K562 (cell line): ENCODE measurements around the gene DAGLA. TPM values are rescaled to one million over a fixed set of nuclear protein-coding genes. Genes with fewer than 3 reads are reported as not detected.

Experiments
- ATF1 ChIP-seq, 2 experiments: fragments of 450-650 bp in 1 of 2; IDR thresholded peaks; 2 replicates each; pipeline ENCODE4 v1.6.1; 2016; ENCODE audit warnings: missing compliant biosample characterization in 1 of 2, missing genetic modification characterization in 1 of 2
- BRD4 ChIP-seq: fragments of 200-600 bp; sonication (generic); IDR thresholded peaks from 2 replicates; pipeline ENCODE4 v1.6.1; 2017; ENCODE audit warnings: inconsistent platforms
- E2F1 ChIP-seq: sonication (generic); formaldehyde crosslinking; IDR thresholded peaks from 2 replicates; pipeline ENCODE4 v1.8.1; 2023; ENCODE audit warnings: mild to moderate bottlenecking, missing genetic modification reagents, moderate library complexity
- EP400 ChIP-seq: fragments of 450-650 bp; IDR thresholded peaks from 2 replicates; pipeline ENCODE4 v1.6.1; 2017; ENCODE audit warnings: antibody characterized with exemption, mild to moderate bottlenecking, moderate library complexity
- FOXA3 ChIP-seq, 2 experiments: fragments of 450-650 bp in 1 of 2; sonication (generic) in 1 of 2; formaldehyde crosslinking; IDR thresholded peaks in 1 of 2; conservative IDR thresholded peaks in 1 of 2; 2 replicates each; pipeline versions ENCODE4 v1.4.0 to v1.8.0; 2020 to 2022; ENCODE audit warnings: mild to moderate bottlenecking in 2 of 2, missing genetic modification reagents in 1 of 2
- RBM14 ChIP-seq: fragments of 200-400 bp; formaldehyde crosslinking; IDR thresholded peaks from 2 replicates; pipeline ENCODE4 v1.6.1; 2018; ENCODE audit warnings: low read depth, mild to moderate bottlenecking, low read length, moderate library complexity, borderline replicate concordance; ENCODE audit not compliant: insufficient read depth
- SIN3B ChIP-seq: fragments of 450-650 bp; IDR thresholded peaks from 2 replicates; pipeline ENCODE4 v1.6.1; 2017; ENCODE audit warnings: low read depth, mild to moderate bottlenecking, moderate library complexity
- TSHZ1 ChIP-seq: fragments of 250-450 bp; sonication (Bioruptor Pico); IDR thresholded peaks from 2 replicates; pipeline ENCODE4 v1.4.0; 2020; ENCODE audit warnings: mild to moderate bottlenecking, moderate library complexity
- XRCC5 ChIP-seq: fragments of 200-400 bp; formaldehyde crosslinking; IDR thresholded peaks from 2 replicates; pipeline ENCODE4 v1.6.1; 2017; ENCODE audit warnings: low read depth, mild to moderate bottlenecking, low read length
- ZBTB1 ChIP-seq: sonication (generic); formaldehyde crosslinking; IDR thresholded peaks from 2 replicates; pipeline ENCODE4 v1.8.1; 2023; ENCODE audit warnings: missing genetic modification reagents, low read depth, mild to moderate bottlenecking, borderline replicate concordance
- ZNF134 ChIP-seq: fragments of 250-450 bp; sonication (Bioruptor Pico); conservative IDR thresholded peaks from 2 replicates; pipeline ENCODE4 v1.4.0; 2020
- ZNF444 ChIP-seq: fragments of 250-450 bp; sonication (Bioruptor Pico); IDR thresholded peaks from 2 replicates; pipeline ENCODE4 v1.4.0; 2020; ENCODE audit warnings: mild to moderate bottlenecking, moderate library complexity
- ZNF584 ChIP-seq: fragments of 200-800 bp; sonication (Bioruptor generic); IDR thresholded peaks from 2 replicates; pipeline ENCODE4 v1.6.1; 2016; ENCODE audit warnings: low read depth, mild to moderate bottlenecking, missing genetic modification characterization, missing compliant biosample characterization
- ZNF75A ChIP-seq: fragments of 450-650 bp; formaldehyde crosslinking; IDR thresholded peaks from 2 replicates; pipeline ENCODE4 v1.4.0; 2020; ENCODE audit warnings: mild to moderate bottlenecking
- polyA plus RNA-seq, 8 experiments: library from polyadenylated mRNA; depleted of rRNA in 4 of 8; stranded (reverse) in 5 of 8; unstranded in 3 of 8; fragments of >200 nt; fragmentation: Nextera tagmentation in 2 of 8; fragmentation: Illumina TruSeq in 1 of 8; extraction: Ambion mirVana in 2 of 8; extraction: Trizol in 1 of 8; gene quantifications; 2 replicates each; pipeline versions ENCODE4 v1.2.1 to v1.2.3, GENCODE V29; 2011 to 2014; ENCODE audit warnings: inconsistent platforms in 1 of 8, missing spikeins in 1 of 8
- total RNA-seq, 7 experiments: library from RNA; depleted of rRNA in 6 of 7; stranded (reverse); fragments of >200 nt in 6 of 7; fragmentation: Illumina TruSeq in 2 of 7; extraction: Trizol in 2 of 7; gene quantifications; 2 replicates each; pipeline versions ENCODE4 v1.2.1 to v1.2.3, GENCODE V29; 2011 to 2021; ENCODE audit warnings: low replicate concordance in 1 of 7
- TF ChIP-seq, protein P1 (sequence below): conservative IDR thresholded peaks from 2 replicates; pipeline ENCODE4 v1.6.1; 2011; ENCODE audit warnings: low read depth, mild to moderate bottlenecking, low read length; ENCODE audit not compliant: control insufficient read depth
- TF ChIP-seq, protein P2 (sequence below): fragments of 250-450 bp; sonication (Bioruptor Pico); IDR thresholded peaks from 2 replicates; pipeline ENCODE4 v1.4.0; 2020; ENCODE audit warnings: mild to moderate bottlenecking

Gene DAGLA
- total and polyA plus RNA-seq, 9 of the 15 experiments (the other 6 are each of a cell fraction or from before 2014, with no cell fraction given): 0.03 to 0.16 (median 0.04) TPM; not detected in 4

GRCh38 chr11:61733120-61733978, 53.2 kb downstream of the DAGLA start (continued):
- TF ChIP-seq TSHZ1 (CRISPR knock-in tag) (no peak), RBM14 (no peak), FOXA3 (CRISPR knock-in tag; conservative IDR thresholded peaks at IDR 0.05 in 1 of 2, IDR thresholded peaks at IDR 0.05 in 1 of 2) (0 out of 4 replicates have a peak, but pooled peaks of 1 of the 2 experiments have one; percentile 56), BRD4 (no peak), EP400 (no peak), ZNF584 (CRISPR knock-in tag) (no peak), ZNF75A (no peak), SIN3B (no peak), E2F1 (CRISPR knock-in tag) (0 out of 2 replicates have a peak, but pooled peaks have one; percentile 34), ZNF134 (CRISPR knock-in tag) (no peak), ZBTB1 (CRISPR knock-in tag) (no peak), XRCC5 (peak; percentile 82), ZNF444 (CRISPR knock-in tag) (no peak), ATF1 (CRISPR knock-in tag; IDR thresholded peaks at IDR 0.05) (no peak), ATF1 (tag; IDR thresholded peaks at IDR 0.05) (peak; percentile 52)
- TF ChIP-seq, protein P1, sequence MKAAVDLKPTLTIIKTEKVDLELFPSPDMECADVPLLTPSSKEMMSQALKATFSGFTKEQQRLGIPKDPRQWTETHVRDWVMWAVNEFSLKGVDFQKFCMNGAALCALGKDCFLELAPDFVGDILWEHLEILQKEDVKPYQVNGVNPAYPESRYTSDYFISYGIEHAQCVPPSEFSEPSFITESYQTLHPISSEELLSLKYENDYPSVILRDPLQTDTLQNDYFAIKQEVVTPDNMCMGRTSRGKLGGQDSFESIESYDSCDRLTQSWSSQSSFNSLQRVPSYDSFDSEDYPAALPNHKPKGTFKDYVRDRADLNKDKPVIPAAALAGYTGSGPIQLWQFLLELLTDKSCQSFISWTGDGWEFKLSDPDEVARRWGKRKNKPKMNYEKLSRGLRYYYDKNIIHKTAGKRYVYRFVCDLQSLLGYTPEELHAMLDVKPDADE: no peak
- TF ChIP-seq, protein P2, sequence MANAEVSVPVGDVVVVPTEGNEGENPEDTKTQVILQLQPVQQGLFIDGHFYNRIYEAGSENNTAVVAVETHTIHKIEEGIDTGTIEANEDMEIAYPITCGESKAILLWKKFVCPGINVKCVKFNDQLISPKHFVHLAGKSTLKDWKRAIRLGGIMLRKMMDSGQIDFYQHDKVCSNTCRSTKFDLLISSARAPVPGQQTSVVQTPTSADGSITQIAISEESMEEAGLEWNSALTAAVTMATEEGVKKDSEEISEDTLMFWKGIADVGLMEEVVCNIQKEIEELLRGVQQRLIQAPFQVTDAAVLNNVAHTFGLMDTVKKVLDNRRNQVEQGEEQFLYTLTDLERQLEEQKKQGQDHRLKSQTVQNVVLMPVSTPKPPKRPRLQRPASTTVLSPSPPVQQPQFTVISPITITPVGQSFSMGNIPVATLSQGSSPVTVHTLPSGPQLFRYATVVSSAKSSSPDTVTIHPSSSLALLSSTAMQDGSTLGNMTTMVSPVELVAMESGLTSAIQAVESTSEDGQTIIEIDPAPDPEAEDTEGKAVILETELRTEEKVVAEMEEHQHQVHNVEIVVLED (CRISPR knock-in tag): no peak
